Measurements from ENCODE around the gene C14orf132. TPM values are rescaled to one million over a fixed set of nuclear protein-coding genes. Genes with fewer than 3 reads are reported as not detected.
A peak's percentile ranks its signal among the peaks of the same experiment; 100 is the strongest.

C14orf132 gene
- polyA plus RNA-seq, 3 donors: 31.1 to 33.6 (median 31.9) TPM

GRCh38 chr14:96081767-96082400 lies 42.7 kb downstream of the C14orf132 start:
- no peak for DNase-seq (ENCODE audit: low read depth in 3 of 3, low spot score in 2 of 3)

- no peak for DNase-seq (ENCODE audit: low read depth in 3 of 3, low spot score in 2 of 3)
Measured at GRCh38 chr14:96082420-96083300, 43.5 kb downstream of the C14orf132 start.

- DNase-seq (ENCODE audit: low read depth in 3 of 3, low spot score in 2 of 3): no peak
Measured at GRCh38 chr14:96083667-96084320, 44.6 kb downstream of the C14orf132 start.

- DNase-seq (ENCODE audit: low read depth in 3 of 3, low spot score in 2 of 3): no peak
Measured at GRCh38 chr14:96084796-96085195, 45.6 kb downstream of the C14orf132 start.

- DNase-seq (ENCODE audit: low read depth in 3 of 3, low spot score in 2 of 3): no peak
Measured at GRCh38 chr14:96085369-96085768, 46.2 kb downstream of the C14orf132 start.

GRCh38 chr14:96086032-96086431 lies 46.9 kb downstream of the C14orf132 start:
- no peak for DNase-seq (ENCODE audit: low read depth in 3 of 3, low spot score in 2 of 3)

- no peak for DNase-seq (ENCODE audit: low read depth in 3 of 3, low spot score in 2 of 3)
Measured at GRCh38 chr14:96086574-96087077, 47.5 kb downstream of the C14orf132 start.

- DNase-seq (ENCODE audit: low read depth in 3 of 3, low spot score in 2 of 3): no peak
Measured at GRCh38 chr14:96088074-96088473, 48.9 kb downstream of the C14orf132 start.

GRCh38 chr14:96088481-96088880 lies 49.3 kb downstream of the C14orf132 start:
- no peak for DNase-seq (ENCODE audit: low read depth in 3 of 3, low spot score in 2 of 3)

- no peak for DNase-seq (ENCODE audit: low read depth in 3 of 3, low spot score in 2 of 3)
Measured at GRCh38 chr14:96088911-96089310, 49.7 kb downstream of the C14orf132 start.

GRCh38 chr14:96089401-96089800 lies 50.2 kb downstream of the C14orf132 start:
- no peak for DNase-seq (ENCODE audit: low read depth in 3 of 3, low spot score in 2 of 3)

GRCh38 chr14:96090441-96091148 lies 51.4 kb downstream of the C14orf132 start:
- peak in 1 of 3 donors; percentile 49 for DNase-seq (ENCODE audit: low read depth in 3 of 3, low spot score in 2 of 3)

GRCh38 chr14:96091149-96091693 lies 52.1 kb downstream of the C14orf132 start:
- no peak for DNase-seq (ENCODE audit: low read depth in 3 of 3, low spot score in 2 of 3)

- DNase-seq (ENCODE audit: low read depth in 3 of 3, low spot score in 2 of 3): no peak
Measured at GRCh38 chr14:96091941-96092411, 52.8 kb downstream of the C14orf132 start.

- DNase-seq (ENCODE audit: low read depth in 3 of 3, low spot score in 2 of 3): no peak
Measured at GRCh38 chr14:96092936-96093335, 53.8 kb downstream of the C14orf132 start.

GRCh38 chr14:96094211-96094610 lies 55.0 kb downstream of the C14orf132 start:
- no peak for DNase-seq (ENCODE audit: low read depth in 3 of 3, low spot score in 2 of 3)

GRCh38 chr14:96094656-96095055 lies 55.5 kb downstream of the C14orf132 start:
- no peak for DNase-seq (ENCODE audit: low read depth in 3 of 3, low spot score in 2 of 3)

- no peak for DNase-seq (ENCODE audit: low read depth in 3 of 3, low spot score in 2 of 3)
Measured at GRCh38 chr14:96095058-96095457, 55.9 kb downstream of the C14orf132 start.

- no peak for DNase-seq (ENCODE audit: low read depth in 3 of 3, low spot score in 2 of 3)
Measured at GRCh38 chr14:96095581-96096476, 56.7 kb downstream of the C14orf132 start.

All from right renal cortex interstitium (tissue), 3 donors.